ENCODE results near the gene LMO4. TPM values are rescaled to one million over a fixed set of nuclear protein-coding genes. Genes with fewer than 3 reads are reported as not detected.

Gene LMO4
- total and polyA plus RNA-seq, 2 of the 13 experiments (the other 11 are each of a cell fraction or from before 2014, with no cell fraction given), result 19.3 to 49.9 TPM

- TF ChIP-seq THAP9 (CRISPR knock-in tag; IDR thresholded peaks at IDR 0.05; ENCODE audit: borderline replicate concordance) (no peak), ZNF883 (CRISPR knock-in tag; IDR thresholded peaks at IDR 0.05; ENCODE audit: not compliant biosample characterization) (no peak), ZSCAN31 (CRISPR knock-in tag; IDR thresholded peaks at IDR 0.05; ENCODE audit: low read depth) (no peak), ZNF780A (CRISPR knock-in tag; IDR thresholded peaks at IDR 0.05) (no peak), POGK (CRISPR knock-in tag; conservative IDR thresholded peaks at IDR 0.05) (peak; percentile 68; the same call in 1 of the 2 replicates), SP1 (IDR thresholded peaks at IDR 0.05) (no peak), SP1 (CRISPR knock-in tag; IDR thresholded peaks at IDR 0.05) (no peak), ZNF484 (CRISPR knock-in tag; IDR thresholded peaks at IDR 0.05; ENCODE audit: borderline replicate concordance, low read depth) (no peak), ZNF232 (CRISPR knock-in tag; IDR thresholded peaks at IDR 0.05; ENCODE audit: borderline replicate concordance) (no peak), ZNF326 (CRISPR knock-in tag; IDR thresholded peaks at IDR 0.05; ENCODE audit: borderline replicate concordance) (no peak), MAFK (conservative IDR thresholded peaks at IDR 0.05 in 1 of 2, IDR thresholded peaks at IDR 0.05 in 1 of 2; ENCODE audit: low read length in 2 of 2) (no peak), ARNT (IDR thresholded peaks at IDR 0.05) (no peak), ZNF839 (CRISPR knock-in tag; IDR thresholded peaks at IDR 0.05; ENCODE audit: borderline replicate concordance) (no peak), ZBTB39 (CRISPR knock-in tag; IDR thresholded peaks at IDR 0.05) (no peak), SALL2 (CRISPR knock-in tag; IDR thresholded peaks at IDR 0.05) (no peak), DR1 (CRISPR knock-in tag; IDR thresholded peaks at IDR 0.05) (peak; percentile 48; the same call in 1 of the 2 replicates), MTF1 (CRISPR knock-in tag; IDR thresholded peaks at IDR 0.05) (no peak), XRCC5 (optimal IDR thresholded peaks at IDR 0.05; ENCODE audit: low read length) (peak; percentile 28), MEIS1 (CRISPR knock-in tag; IDR thresholded peaks at IDR 0.05; ENCODE audit: borderline replicate concordance) (no peak), ZNF614 (CRISPR knock-in tag; IDR thresholded peaks at IDR 0.05; ENCODE audit: borderline replicate concordance) (no peak), RORA (CRISPR knock-in tag; IDR thresholded peaks at IDR 0.05) (no peak), PPARG (CRISPR knock-in tag; conservative IDR thresholded peaks at IDR 0.05) (no peak)
- TF ChIP-seq, protein P1, sequence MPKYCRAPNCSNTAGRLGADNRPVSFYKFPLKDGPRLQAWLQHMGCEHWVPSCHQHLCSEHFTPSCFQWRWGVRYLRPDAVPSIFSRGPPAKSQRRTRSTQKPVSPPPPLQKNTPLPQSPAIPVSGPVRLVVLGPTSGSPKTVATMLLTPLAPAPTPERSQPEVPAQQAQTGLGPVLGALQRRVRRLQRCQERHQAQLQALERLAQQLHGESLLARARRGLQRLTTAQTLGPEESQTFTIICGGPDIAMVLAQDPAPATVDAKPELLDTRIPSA (CRISPR knock-in tag; IDR thresholded peaks at IDR 0.05; ENCODE audit: borderline replicate concordance), result no peak
These were observed at the start of gene LMO4 (continued) for GRCh38 chr1:87328272-87329050.
